Brain microvascular endothelial cell (primary cell): ENCODE data around the gene NTRK3.

ENCODE experiments used
- DNase-seq: peaks from one replicate; pipeline ENCODE4 v3.0.0-alpha.2; 2020
- H3K27ac ChIP-seq: fragments of 250-450 bp; sonication (Bioruptor Pico); 2 replicates; pipeline ENCODE4 v1.5.1; 2020; ENCODE audit warnings: mild to moderate bottlenecking, moderate library complexity
- H3K27me3 ChIP-seq: fragments of 250-450 bp; sonication (Bioruptor Pico); replicated peaks from 2 replicates; pipeline ENCODE4 v1.5.1; 2020; ENCODE audit warnings: mild to moderate bottlenecking
- H3K36me3 ChIP-seq: fragments of 250-450 bp; sonication (Bioruptor Pico); replicated peaks from 2 replicates; pipeline ENCODE4 v1.5.1; 2020; ENCODE audit warnings: mild to moderate bottlenecking
- H3K4me3 ChIP-seq: 2 replicates; pipeline ENCODE4 v1.5.1; 2011; ENCODE audit warnings: low read depth, mild to moderate bottlenecking, control low read depth, low read length, moderate library complexity
- CTCF ChIP-seq: IDR thresholded peaks from 2 replicates; pipeline ENCODE4 v1.5.1; 2011; ENCODE audit warnings: low read depth, mild to moderate bottlenecking, moderate library complexity, low read length, control low read depth, inconsistent platforms; ENCODE audit errors: missing control alignments
- in situ Hi-C: cut with HindIII; loops from 2 replicates; pipeline ENCODE4 v1.10.0; 2017; ENCODE audit warnings: low sequenced_read_pairs, low pct_ligation_motif_present

NTRK3 gene

GRCh38 chr15:88003541-88004327, 252.8 kb downstream of the NTRK3 start:
- no peak for TF ChIP-seq CTCF
- Histone ChIP-seq H3K36me3 (no peaks in the 10 kb centered on the region), H3K27me3 (no peaks in the 10 kb centered on the region), H3K4me3 (no peak overlapping the region), H3K27ac (no peak overlapping the region)
- in situ Hi-C loops, result no loop called here
- DNase-seq, result no peak

GRCh38 chr15:88002706-88003105, 253.8 kb downstream of the NTRK3 start:
- in situ Hi-C loops, result no loop called here
- no peak for TF ChIP-seq CTCF
- Histone ChIP-seq H3K27ac (no peak overlapping the region), H3K27me3 (no peaks in the 10 kb centered on the region), H3K4me3 (no peak overlapping the region), H3K36me3 (no peaks in the 10 kb centered on the region)
- no peak for DNase-seq

- H3K27me3 ChIP-seq, result no peaks in the 10 kb centered on the region
- no peak overlapping the region for H3K27ac ChIP-seq
- no peak overlapping the region for H3K4me3 ChIP-seq
- H3K36me3 ChIP-seq, result no peaks in the 10 kb centered on the region
- TF ChIP-seq CTCF, result no peak
- in situ Hi-C loops, result no loop called here
- DNase-seq, result no peak
These were observed 257.9 kb downstream of the NTRK3 start for GRCh38 chr15:87998630-87999029.

GRCh38 chr15:87986776-87987175, 269.8 kb downstream of the NTRK3 start:
- in situ Hi-C loops, result no loop called here
- Histone ChIP-seq H3K27ac (no peak overlapping the region), H3K27me3 (no peaks in the 10 kb centered on the region), H3K4me3 (no peak overlapping the region), H3K36me3 (no peaks in the 10 kb centered on the region)
- no peak for DNase-seq
- no peak for TF ChIP-seq CTCF

- in situ Hi-C loops, result no loop called here
- TF ChIP-seq CTCF, result no peak
- Histone ChIP-seq H3K27me3 (no peaks in the 10 kb centered on the region), H3K27ac (no peak overlapping the region), H3K36me3 (no peaks in the 10 kb centered on the region), H3K4me3 (no peak overlapping the region)
- no peak for DNase-seq
These were observed 271.1 kb downstream of the NTRK3 start for GRCh38 chr15:87985451-87985850.

GRCh38 chr15:87981969-87982368, 274.6 kb downstream of the NTRK3 start:
- Histone ChIP-seq H3K27ac (no peak overlapping the region), H3K4me3 (no peak overlapping the region), H3K36me3 (no peaks in the 10 kb centered on the region), H3K27me3 (no peaks in the 10 kb centered on the region)
- no peak for DNase-seq
- in situ Hi-C loops, result no loop called here
- no peak for TF ChIP-seq CTCF
